K562 treated with DMSO at 1 percent for 24 hours (cell line): ENCODE measurements around the gene POLR3B. TPM values are rescaled to one million over a fixed set of nuclear protein-coding genes. Genes with fewer than 3 reads are reported as not detected.

Source experiments
- total RNA-seq: library from RNA; unstranded; fragments of 300-600 nt; gene quantifications from 2 replicates; pipeline ENCODE4 v1.2.3, GENCODE V29; 2022; ENCODE audit warnings: low read depth; ENCODE audit not compliant: insufficient read depth

POLR3B gene
- total RNA-seq, result 12.3 and 13.0 TPM in 2 replicates

GRCh38 chr12:106357549-106358395, at the start of gene POLR3B:
POLR3B (plus strand) TSS chr12:106357748; CDS start chr12:106357880, 132 bp downstream.

Other genes with a start within 250 kb of the POLR3B start
- not detected in 2 replicates for gene NUAK1, start 218.8 kb upstream of the POLR3B start, total RNA-seq
- 0.44 TPM in 1 of 2 replicates, not detected in the other for gene CKAP4, start 109.7 kb upstream of the POLR3B start, total RNA-seq
- 6.9 and 9.8 TPM in 2 replicates for gene TCP11L2, start 55.0 kb upstream of the POLR3B start, total RNA-seq
- 0.47 TPM in 1 of 2 replicates, not detected in the other for gene RFX4, start 225.3 kb downstream of the POLR3B start, total RNA-seq